ENCODE results near the gene LHFPL3.

DNA sequence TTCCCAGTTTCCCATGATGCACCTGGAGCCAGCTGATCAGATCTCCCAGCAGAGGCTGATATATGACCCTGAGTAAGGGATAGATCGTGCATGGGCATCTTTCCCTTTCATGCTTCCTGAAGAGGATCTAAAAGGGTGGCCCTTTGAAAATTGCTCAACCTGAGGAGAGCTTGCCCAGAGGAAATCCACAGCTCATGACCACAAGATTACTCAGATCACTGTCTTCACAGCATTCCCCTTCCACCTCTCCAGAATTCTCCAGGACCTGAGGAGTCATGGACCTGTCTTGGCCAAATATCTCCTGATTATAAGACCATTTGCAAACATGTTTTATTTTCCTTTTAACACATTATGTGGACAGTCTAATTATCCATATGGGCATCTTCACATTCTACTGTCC lies 328.1 kb downstream of the LHFPL3 start:
- no peak for TF ChIP-seq CTCF (IDR thresholded peaks at IDR 0.05)
- no peak for TF ChIP-seq POLR2A (IDR thresholded peaks at IDR 0.05)
